ENCODE results near the gene RELA.
"Not testable (repeated sequence)": the region's sequence is repeated elsewhere in the genome, so short reads cannot be mapped to it uniquely, and the experiment has no call there.

RELA gene

DNA sequence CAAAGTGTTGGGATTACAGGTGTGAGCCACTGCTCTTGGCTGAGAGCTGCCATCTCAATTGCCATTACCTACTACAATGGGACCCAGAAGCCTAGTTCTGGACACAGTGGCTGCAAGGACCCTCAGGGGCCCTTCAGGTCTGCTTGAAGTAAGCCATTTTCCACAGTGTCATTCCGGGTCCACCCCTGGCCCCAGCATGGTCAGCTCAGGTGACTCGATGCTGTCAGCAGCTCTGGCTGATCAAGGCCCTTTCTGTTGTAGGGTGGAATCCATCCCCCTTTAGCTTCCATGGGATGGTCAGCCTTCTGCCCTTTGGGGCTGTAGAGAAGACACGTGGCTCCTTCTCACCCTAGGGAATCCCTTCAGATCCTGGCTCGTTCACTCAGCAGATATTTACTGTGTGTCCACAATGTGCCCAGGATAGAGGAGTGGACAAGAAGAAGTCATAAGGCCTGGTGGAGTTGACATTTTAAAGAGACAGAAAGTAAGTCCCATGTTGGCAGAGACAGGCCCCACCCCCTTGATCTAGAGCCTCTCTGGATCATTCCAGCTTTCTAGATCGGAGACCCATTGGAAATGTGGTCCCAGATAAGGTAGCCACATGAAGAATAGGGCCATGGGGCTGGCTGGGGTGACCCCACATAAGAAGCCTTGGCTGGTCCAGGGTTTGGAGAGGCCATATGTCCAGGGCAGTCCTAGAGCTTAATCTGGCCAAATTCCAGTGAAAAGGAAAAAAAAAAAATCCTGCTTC lies 34.3 kb upstream of the RELA start:
- Histone ChIP-seq H3K27ac (no peak overlapping the region), H3K36me3 (no peaks in the 10 kb centered on the region), H3K9me3 (ENCODE audit: severe bottlenecking) (peaks cover 7% of the 10 kb centered on the region), H3K4me3 (ENCODE audit: low read depth, low read length) (no peak overlapping the region), H3K27me3 (ENCODE audit: insufficient read depth, low read depth, severe bottlenecking) (no peaks in the 10 kb centered on the region)
- no peak for DNase-seq
- TF ChIP-seq, protein P1, sequence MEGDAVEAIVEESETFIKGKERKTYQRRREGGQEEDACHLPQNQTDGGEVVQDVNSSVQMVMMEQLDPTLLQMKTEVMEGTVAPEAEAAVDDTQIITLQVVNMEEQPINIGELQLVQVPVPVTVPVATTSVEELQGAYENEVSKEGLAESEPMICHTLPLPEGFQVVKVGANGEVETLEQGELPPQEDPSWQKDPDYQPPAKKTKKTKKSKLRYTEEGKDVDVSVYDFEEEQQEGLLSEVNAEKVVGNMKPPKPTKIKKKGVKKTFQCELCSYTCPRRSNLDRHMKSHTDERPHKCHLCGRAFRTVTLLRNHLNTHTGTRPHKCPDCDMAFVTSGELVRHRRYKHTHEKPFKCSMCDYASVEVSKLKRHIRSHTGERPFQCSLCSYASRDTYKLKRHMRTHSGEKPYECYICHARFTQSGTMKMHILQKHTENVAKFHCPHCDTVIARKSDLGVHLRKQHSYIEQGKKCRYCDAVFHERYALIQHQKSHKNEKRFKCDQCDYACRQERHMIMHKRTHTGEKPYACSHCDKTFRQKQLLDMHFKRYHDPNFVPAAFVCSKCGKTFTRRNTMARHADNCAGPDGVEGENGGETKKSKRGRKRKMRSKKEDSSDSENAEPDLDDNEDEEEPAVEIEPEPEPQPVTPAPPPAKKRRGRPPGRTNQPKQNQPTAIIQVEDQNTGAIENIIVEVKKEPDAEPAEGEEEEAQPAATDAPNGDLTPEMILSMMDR (IDR thresholded peaks at IDR 0.05; ENCODE audit: low read depth, low read length), result no peak

DNA sequence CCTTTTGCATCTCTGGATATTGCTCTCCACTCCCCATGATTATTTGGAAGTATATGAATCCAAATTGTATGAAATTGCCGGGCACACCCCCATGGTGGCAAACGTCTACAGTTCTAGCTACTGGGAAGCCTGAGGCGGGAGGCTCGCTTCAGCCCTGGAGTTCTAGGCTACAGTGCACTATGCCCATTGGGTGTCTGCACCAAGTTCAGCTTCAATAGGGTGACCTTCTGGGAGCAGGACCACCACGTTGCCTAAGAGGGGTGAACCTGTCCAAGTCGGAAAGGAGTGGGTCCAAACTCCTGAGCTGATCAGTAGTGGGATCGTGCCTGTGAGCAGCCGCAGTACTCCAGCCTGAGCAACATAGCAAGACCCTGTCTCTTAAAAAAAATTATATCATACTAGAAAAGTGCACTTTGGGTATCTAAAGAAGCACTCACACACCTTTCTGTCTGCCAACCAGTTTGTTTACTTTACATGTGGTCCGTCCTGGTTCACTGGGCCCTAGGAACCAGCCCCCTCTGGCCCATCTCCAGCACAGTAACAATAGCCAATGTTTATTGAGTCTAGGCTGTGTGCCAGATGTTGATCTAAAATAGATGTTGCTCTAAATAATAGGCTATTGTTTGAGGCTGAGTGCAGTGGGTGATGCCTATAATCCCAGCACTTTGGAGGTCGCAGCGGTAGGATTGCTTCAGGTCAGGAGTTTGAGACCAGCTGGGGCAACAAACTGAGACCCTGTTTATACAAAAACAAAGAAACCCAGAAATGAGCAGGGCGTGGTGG lies 32.9 kb upstream of the RELA start:
- no peaks in the 10 kb centered on the region for H3K27me3 ChIP-seq (ENCODE audit: insufficient read depth, low read depth, severe bottlenecking)
- H3K27ac ChIP-seq, result no peak overlapping the region
- no peak for DNase-seq
- TF ChIP-seq, protein P1 (IDR thresholded peaks at IDR 0.05; ENCODE audit: low read depth, low read length), result no peak
- peaks cover 7% of the 10 kb centered on the region for H3K9me3 ChIP-seq (ENCODE audit: severe bottlenecking)
- no peaks in the 10 kb centered on the region for H3K36me3 ChIP-seq
- H3K4me3 ChIP-seq (ENCODE audit: low read depth, low read length), result no peak overlapping the region

DNA sequence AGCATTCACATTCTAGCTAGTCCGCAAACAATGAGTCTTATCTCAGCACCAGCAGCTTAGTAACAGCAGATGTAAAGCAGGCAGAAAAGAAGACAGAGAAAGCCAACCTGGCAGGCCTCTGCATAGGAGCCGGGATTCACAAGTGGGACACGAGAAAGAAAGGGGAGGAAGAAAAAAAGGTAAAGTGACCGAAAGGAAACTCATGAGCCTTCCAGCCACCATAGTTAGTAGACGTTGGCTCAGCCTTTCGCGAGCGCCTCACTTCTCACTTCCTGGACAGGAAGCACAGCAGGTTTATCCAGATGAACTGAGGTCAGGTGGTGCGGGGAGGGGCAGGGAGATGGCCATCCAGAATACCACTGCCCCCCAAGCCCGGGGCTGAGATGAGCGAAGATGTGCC lies 29.7 kb upstream of the RELA start:
- no peaks in the 10 kb centered on the region for H3K9me3 ChIP-seq (ENCODE audit: severe bottlenecking)
- TF ChIP-seq, protein P1 (IDR thresholded peaks at IDR 0.05; ENCODE audit: low read depth, low read length), result no peak
- H3K27ac ChIP-seq, result no peak overlapping the region
- DNase-seq, result no peak
- no peaks in the 10 kb centered on the region for H3K36me3 ChIP-seq
- H3K27me3 ChIP-seq (ENCODE audit: insufficient read depth, low read depth, severe bottlenecking), result no peaks in the 10 kb centered on the region
- no peak overlapping the region for H3K4me3 ChIP-seq (ENCODE audit: low read depth, low read length)

DNA sequence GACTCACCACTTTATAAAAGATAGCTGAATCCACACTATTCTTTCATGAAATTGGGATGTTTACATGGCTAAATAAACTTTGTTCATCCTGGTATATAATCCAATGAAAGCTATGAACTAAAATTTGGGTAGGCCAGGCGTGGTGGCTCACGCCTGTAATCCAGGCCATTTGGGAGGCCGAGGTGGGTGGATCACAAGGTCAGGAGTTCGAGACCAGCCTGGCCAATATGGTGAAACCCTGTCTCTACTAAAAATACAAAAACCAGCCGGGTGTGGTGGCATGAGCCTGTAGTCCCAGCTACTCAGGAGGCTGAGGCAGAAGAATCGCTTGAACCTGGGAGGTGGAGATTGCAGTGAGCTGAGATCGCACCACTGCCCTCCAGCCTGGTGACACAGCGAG lies 29.1 kb upstream of the RELA start:
- DNase-seq, H3K27ac ChIP-seq: not testable (repeated sequence)

DNA sequence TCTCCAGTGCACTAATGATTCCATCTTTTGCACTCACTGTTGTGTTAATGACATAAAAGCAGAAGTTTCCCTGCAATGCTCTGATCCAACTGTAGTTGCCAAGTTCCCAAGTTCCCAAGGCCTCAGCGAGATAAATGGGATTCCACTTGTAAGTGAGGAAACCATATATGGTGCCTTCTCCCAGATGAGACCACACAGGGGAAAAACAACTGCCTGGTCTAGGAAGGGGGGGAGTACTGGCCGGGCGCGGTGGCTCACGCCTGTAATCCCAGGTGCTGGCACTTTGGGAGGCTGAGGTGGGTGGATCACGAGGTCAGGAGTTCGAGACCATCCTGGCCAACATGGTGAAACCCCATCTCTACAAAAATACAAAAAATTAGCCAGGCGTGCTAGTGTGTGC lies 23.3 kb upstream of the RELA start:
- no peaks in the 10 kb centered on the region for H3K9me3 ChIP-seq (ENCODE audit: severe bottlenecking)
- H3K27me3 ChIP-seq (ENCODE audit: insufficient read depth, low read depth, severe bottlenecking), result no peaks in the 10 kb centered on the region
- no peaks in the 10 kb centered on the region for H3K36me3 ChIP-seq
- H3K27ac ChIP-seq, result no peak overlapping the region
- H3K4me3 ChIP-seq (ENCODE audit: low read depth, low read length), result no peak overlapping the region
- TF ChIP-seq, protein P1 (IDR thresholded peaks at IDR 0.05; ENCODE audit: low read depth, low read length), result no peak
- DNase-seq, result no peak

More for the DNA sequence above, 29.1 kb upstream of the RELA start:
- not testable (repeated sequence) for H3K9me3 ChIP-seq (ENCODE audit: severe bottlenecking); H3K36me3 ChIP-seq; H3K27me3 ChIP-seq (ENCODE audit: insufficient read depth, low read depth, severe bottlenecking); H3K4me3 ChIP-seq (ENCODE audit: low read depth, low read length)

DNA sequence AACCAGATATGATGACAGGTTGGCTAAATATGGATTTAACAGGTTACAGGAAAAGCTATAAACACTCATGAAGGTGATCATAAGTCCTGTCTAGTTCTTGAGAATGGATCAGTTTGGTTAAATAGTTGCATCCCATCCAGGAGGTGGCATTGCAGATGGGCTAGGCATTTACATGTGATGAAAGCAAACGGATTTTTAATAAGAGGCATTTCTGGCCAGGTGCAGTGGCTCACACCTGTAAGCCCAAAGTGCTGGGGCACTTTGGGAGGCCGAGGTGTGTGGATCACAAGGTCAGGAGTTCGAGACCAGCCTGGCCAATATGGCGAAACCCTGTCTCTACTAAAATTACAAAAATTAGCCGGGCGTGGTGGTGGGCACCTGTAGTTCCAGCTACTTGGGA lies 20.8 kb upstream of the RELA start:
- H3K27ac ChIP-seq; DNase-seq; H3K4me3 ChIP-seq (ENCODE audit: low read depth, low read length); H3K9me3 ChIP-seq (ENCODE audit: severe bottlenecking); H3K36me3 ChIP-seq; H3K27me3 ChIP-seq (ENCODE audit: insufficient read depth, low read depth, severe bottlenecking): not testable (repeated sequence)
